ENCODE results near the gene SCYL2. TPM values are rescaled to one million over a fixed set of nuclear protein-coding genes. Genes with fewer than 3 reads are reported as not detected.

SCYL2 gene
- total RNA-seq, 1 experiment from 2014 or later = 41.4 TPM

GRCh38 chr12:100331871-100332270 lies 64.9 kb downstream of the SCYL2 start:
- H3K9me3 ChIP-seq (ENCODE audit: control insufficient read depth, low read depth, low read length) = no peaks in the 10 kb centered on the region
- WGBS (ENCODE audit: extremely low coverage, insufficient read length, low lambda C conversion rate) = no CpG with 5 or more reads among the region's 1 CpG
- no peaks in the 10 kb centered on the region for H3K27me3 Mint-ChIP-seq (ENCODE audit: low read depth)
- H3T11ph ChIP-seq (ENCODE audit: low read length) = no peak overlapping the region
- no peak for TF ChIP-seq CTCF (conservative IDR thresholded peaks at IDR 0.05)
- H3K23ac ChIP-seq (ENCODE audit: insufficient read length, low read depth, low read length) = no peak overlapping the region
- H2BK12ac ChIP-seq (ENCODE audit: insufficient read length, low read depth, low read length) = no peak overlapping the region
- no peak overlapping the region for H3K14ac ChIP-seq (ENCODE audit: insufficient read depth, low read length)
- DNase-seq = no peak
- no peak overlapping the region for H2BK120ac ChIP-seq (ENCODE audit: low read depth, low read length, poor library complexity, severe bottlenecking)
- H4K91ac ChIP-seq (ENCODE audit: insufficient read length, low read depth, low read length) = no peak overlapping the region
- no peaks in the 10 kb centered on the region for H3K9me3 Mint-ChIP-seq
- H3K4me1 ChIP-seq (ENCODE audit: insufficient read depth, low read length) = no peaks in the 10 kb centered on the region
- no peak overlapping the region for H3K4ac ChIP-seq (ENCODE audit: low read depth, low read length)
- H2AFZ ChIP-seq (ENCODE audit: low read length) = no peak overlapping the region
- no peak overlapping the region for H4K8ac ChIP-seq (replicated peaks; ENCODE audit: insufficient read length, low read depth, low read length)
- H3K56ac ChIP-seq (ENCODE audit: insufficient read length, low read depth, low read length) = no peak overlapping the region
- no peak overlapping the region for H2BK5ac ChIP-seq (ENCODE audit: insufficient read length, low read length)
- H3K18ac ChIP-seq (ENCODE audit: insufficient read length, low read depth, low read length) = no peak overlapping the region
- H2AK5ac ChIP-seq (ENCODE audit: insufficient read length, low read length) = no peak overlapping the region
- no peaks in the 10 kb centered on the region for H3K79me2 ChIP-seq (ENCODE audit: insufficient read depth, low read length)
- no peak overlapping the region for H3K4me2 ChIP-seq (ENCODE audit: insufficient read depth, insufficient read length, low read length)
- H3K79me1 ChIP-seq (ENCODE audit: insufficient read depth, low read depth, low read length, poor library complexity, severe bottlenecking) = no peaks in the 10 kb centered on the region
- peaks cover 8 to 46% (median 24%) of the 10 kb centered on the region in 3 experiments; a peak in 6 of 7 replicates for H3K36me3 Mint-ChIP-seq (ENCODE audit: insufficient read depth in 1 of 3, low read depth in 3 of 3)
- H4K20me1 ChIP-seq (ENCODE audit: control insufficient read depth, insufficient read depth, insufficient read length) = no peaks in the 10 kb centered on the region
- H3K23me2 ChIP-seq (ENCODE audit: insufficient read length, low read depth, low read length, poor library complexity, severe bottlenecking) = no peaks in the 10 kb centered on the region
- H3K27me3 ChIP-seq (ENCODE audit: insufficient read depth, low read length) = no peaks in the 10 kb centered on the region
- H3K27ac ChIP-seq (ENCODE audit: insufficient read length, low read depth, low read length) = no peak overlapping the region
- H2BK15ac ChIP-seq (ENCODE audit: low read depth, low read length) = no peak overlapping the region
- H3K27ac Mint-ChIP-seq = no peak overlapping the region
- H3K9ac ChIP-seq (ENCODE audit: extremely low read depth, insufficient read length, low read length) = no peak overlapping the region
- H3K4me3 Mint-ChIP-seq = no peak overlapping the region
- peaks cover 3% of the 10 kb centered on the region in 2 experiments; a peak in 2 of 4 replicates for H3K4me1 Mint-ChIP-seq
- H4K5ac ChIP-seq (ENCODE audit: insufficient read length, low read depth, low read length) = no peak overlapping the region
- no peak overlapping the region for H2BK20ac ChIP-seq (ENCODE audit: low read depth, low read length, poor library complexity, severe bottlenecking)

Measured in H9 (cell line).